DMS53 (cell line): Measurements from ENCODE around the gene KCNMA1.
A peak's percentile ranks its signal among the peaks of the same experiment; 100 is the strongest.
"Not testable (repeated sequence)": the region's sequence is repeated elsewhere in the genome, so short reads cannot be mapped to it uniquely, and the experiment has no call there.

Experiments
- DNase-seq: peaks from one replicate; lab custom pipeline; 2025; lab: John Stamatoyannopoulos, UW

The KCNMA1 gene

GRCh38 chr10:77416311-77417135 lies 221.1 kb downstream of the KCNMA1 start:
- DNase-seq = no peak

- no peak for DNase-seq
These were observed 222.2 kb downstream of the KCNMA1 start for GRCh38 chr10:77415313-77415960.

- DNase-seq = no peak
These were observed 224.4 kb downstream of the KCNMA1 start for GRCh38 chr10:77413231-77413630.

GRCh38 chr10:77412573-77413133 lies 225.0 kb downstream of the KCNMA1 start:
- not testable (repeated sequence) for DNase-seq

- no peak for DNase-seq
These were observed 225.8 kb downstream of the KCNMA1 start for GRCh38 chr10:77411805-77412204.

GRCh38 chr10:77410523-77410922 lies 227.1 kb downstream of the KCNMA1 start:
- DNase-seq = peak; percentile 61

- DNase-seq = peak; percentile 96
These were observed 227.7 kb downstream of the KCNMA1 start for GRCh38 chr10:77409697-77410471.

GRCh38 chr10:77408259-77408658 lies 229.3 kb downstream of the KCNMA1 start:
- DNase-seq = no peak

- DNase-seq = peak; percentile 18
These were observed 230.7 kb downstream of the KCNMA1 start for GRCh38 chr10:77406764-77407430.

GRCh38 chr10:77405771-77406241 lies 231.8 kb downstream of the KCNMA1 start:
- peak; percentile 98 for DNase-seq

- peak; percentile 33 for DNase-seq
These were observed 232.8 kb downstream of the KCNMA1 start for GRCh38 chr10:77404810-77405209.

- no peak for DNase-seq
These were observed 233.8 kb downstream of the KCNMA1 start for GRCh38 chr10:77403761-77404160.

- peak; percentile 80 for DNase-seq
These were observed 235.9 kb downstream of the KCNMA1 start for GRCh38 chr10:77401683-77402082.

- peak; percentile 38 for DNase-seq
These were observed 237.6 kb downstream of the KCNMA1 start for GRCh38 chr10:77400033-77400432.

- DNase-seq = no peak
These were observed 238.4 kb downstream of the KCNMA1 start for GRCh38 chr10:77398986-77399755.

GRCh38 chr10:77398558-77398957 lies 239.1 kb downstream of the KCNMA1 start:
- no peak for DNase-seq

GRCh38 chr10:77397103-77397502 lies 240.5 kb downstream of the KCNMA1 start:
- DNase-seq = no peak

- no peak for DNase-seq
These were observed 241.3 kb downstream of the KCNMA1 start for GRCh38 chr10:77396290-77396689.

- DNase-seq = peak; percentile 52
These were observed 243.6 kb downstream of the KCNMA1 start for GRCh38 chr10:77393821-77394501.

GRCh38 chr10:77393411-77393810 lies 244.2 kb downstream of the KCNMA1 start:
- DNase-seq = no peak
